NCI-H1048 (cell line): ENCODE results near the gene KRT37.
"Not testable (repeated sequence)": the region's sequence is repeated elsewhere in the genome, so short reads cannot be mapped to it uniquely, and the experiment has no call there.

Experiments
- DNase-seq: peaks from one replicate; lab custom pipeline; 2025; lab: John Stamatoyannopoulos, UW

Gene KRT37

GRCh38 chr17:41404024-41404671, 20.2 kb downstream of the KRT37 start:
- no peak for DNase-seq

- no peak for DNase-seq
Observed at GRCh38 chr17:41403404-41404023, 20.9 kb downstream of the KRT37 start.

GRCh38 chr17:41402161-41402560, 22.2 kb downstream of the KRT37 start:
- no peak for DNase-seq

- DNase-seq = no peak
Observed at GRCh38 chr17:41396996-41397660, 27.3 kb downstream of the KRT37 start, which contains the start of gene KRT31. KRT31 (minus strand) TSS chr17:41397608; CDS start chr17:41397539, 69 bp downstream.

- no peak for DNase-seq
Observed at GRCh38 chr17:41396340-41396739, 28.0 kb downstream of the KRT37 start.

- DNase-seq = no peak
Observed at GRCh38 chr17:41395611-41396010, 28.8 kb downstream of the KRT37 start.

GRCh38 chr17:41395044-41395443, 29.3 kb downstream of the KRT37 start:
- DNase-seq = not testable (repeated sequence)

- no peak for DNase-seq
Observed at GRCh38 chr17:41394254-41394996, 30.0 kb downstream of the KRT37 start.

- no peak for DNase-seq
Observed at GRCh38 chr17:41393826-41394225, 30.6 kb downstream of the KRT37 start.

GRCh38 chr17:41393294-41393693, 31.1 kb downstream of the KRT37 start:
- no peak for DNase-seq

- no peak for DNase-seq
Observed at GRCh38 chr17:41392278-41392677, 32.1 kb downstream of the KRT37 start.

- no peak for DNase-seq
Observed at GRCh38 chr17:41391535-41391934, 32.9 kb downstream of the KRT37 start.

GRCh38 chr17:41390411-41390938, 33.9 kb downstream of the KRT37 start:
- DNase-seq = no peak

- no peak for DNase-seq
Observed at GRCh38 chr17:41387670-41388069, 36.7 kb downstream of the KRT37 start.

- no peak for DNase-seq
Observed at GRCh38 chr17:41386227-41386626, 38.2 kb downstream of the KRT37 start.

- DNase-seq = no peak
Observed at GRCh38 chr17:41383690-41384089, 40.7 kb downstream of the KRT37 start.

- DNase-seq = no peak
Observed at GRCh38 chr17:41382394-41382793, 42.0 kb downstream of the KRT37 start.

- not testable (repeated sequence) for DNase-seq
Observed at GRCh38 chr17:41381943-41382342, 42.4 kb downstream of the KRT37 start, which contains the start of gene KRT34. KRT34 (minus strand) TSS chr17:41382306; CDS start chr17:41382246, 60 bp downstream.

- DNase-seq = not testable (repeated sequence)
Observed at GRCh38 chr17:41380091-41380490, 44.3 kb downstream of the KRT37 start.

- DNase-seq = no peak
Observed at GRCh38 chr17:41377546-41377945, 46.8 kb downstream of the KRT37 start.
